Cardiac muscle cell (in vitro differentiated cells and primary cell): Measurements from ENCODE around the gene CLBA1. TPM values are rescaled to one million over a fixed set of nuclear protein-coding genes. Genes with fewer than 3 reads are reported as not detected.
"Not testable (repeated sequence)": the region's sequence is repeated elsewhere in the genome, so short reads cannot be mapped to it uniquely, and the experiment has no call there.

ENCODE experiments used
- DNase-seq, 2 donors: peaks; one replicate each; pipeline versions ENCODE4 v3.0.0 to v3.0.0-alpha.2; 2010 to 2017; ENCODE audit warnings: low read depth in 1 of 2, low spot score in 1 of 2
- H3K27ac ChIP-seq: fragments of 200-600 bp; sonication (generic); 2 replicates; pipeline ENCODE4 v1.5.1; 2016
- H3K27me3 ChIP-seq: fragments of 200-600 bp; sonication (generic); 2 replicates; pipeline ENCODE4 v1.6.0; 2016; ENCODE audit warnings: control low read depth
- H3K36me3 ChIP-seq: fragments of 200-600 bp; sonication (generic); 2 replicates; pipeline ENCODE4 v1.5.1; 2016; ENCODE audit warnings: control low read depth
- H3K4me1 ChIP-seq: fragments of 200-600 bp; sonication (generic); 2 replicates; pipeline ENCODE4 v1.8.1; 2017; ENCODE audit warnings: low read depth, mild to moderate bottlenecking, mixed run types
- H3K4me3 ChIP-seq: fragments of 200-600 bp; sonication (generic); 2 replicates; pipeline ENCODE4 v1.5.1; 2016; ENCODE audit warnings: mild to moderate bottlenecking
- H3K9me3 ChIP-seq: fragments of 200-600 bp; sonication (generic); 2 replicates; pipeline ENCODE4 v1.5.1; 2017; ENCODE audit warnings: low read depth, mild to moderate bottlenecking, control low read depth
- polyA plus RNA-seq: library from polyadenylated mRNA; unstranded; fragments of >200 nt; fragmentation: Nextera tagmentation; extraction: Ambion mirVana; gene quantifications from 2 replicates; pipeline ENCODE4 v1.2.1, GENCODE V29; 2016
- total RNA-seq: library from RNA; depleted of rRNA; stranded (reverse); fragments of >200 nt; gene quantifications from 2 replicates; pipeline ENCODE4 v1.2.3, GENCODE V29; 2016
- TF ChIP-seq, protein P1 (sequence below): IDR thresholded peaks from 2 replicates; pipeline ENCODE4 v1.5.1; 2012; ENCODE audit warnings: low read depth, mild to moderate bottlenecking, low read length

Gene CLBA1
- total and polyA plus RNA-seq, 2 experiments from 2014 or later, result 15.5 to 20.4 TPM

DNA sequence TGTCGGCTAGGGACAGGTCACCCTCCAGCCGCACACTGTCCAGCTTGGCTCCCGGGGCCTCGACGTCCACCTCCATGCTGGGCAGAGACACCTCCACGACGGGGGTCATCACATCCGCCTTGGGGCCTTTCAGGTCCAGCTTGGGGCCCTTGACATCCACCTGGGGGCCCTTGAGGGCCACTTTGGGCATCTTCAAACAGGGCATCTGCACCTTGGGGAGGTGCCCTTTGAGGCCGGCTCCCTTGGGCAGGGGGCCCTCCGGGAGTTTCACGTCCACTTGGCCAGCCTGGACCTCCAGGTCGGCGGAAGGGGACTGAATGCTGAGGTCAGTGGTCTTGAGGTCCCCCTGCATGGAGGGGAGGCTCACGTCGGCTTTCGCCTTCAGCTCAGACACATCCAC, 43.0 kb upstream of the CLBA1 start:
- DNase-seq, result no peak
- TF ChIP-seq, protein P1, sequence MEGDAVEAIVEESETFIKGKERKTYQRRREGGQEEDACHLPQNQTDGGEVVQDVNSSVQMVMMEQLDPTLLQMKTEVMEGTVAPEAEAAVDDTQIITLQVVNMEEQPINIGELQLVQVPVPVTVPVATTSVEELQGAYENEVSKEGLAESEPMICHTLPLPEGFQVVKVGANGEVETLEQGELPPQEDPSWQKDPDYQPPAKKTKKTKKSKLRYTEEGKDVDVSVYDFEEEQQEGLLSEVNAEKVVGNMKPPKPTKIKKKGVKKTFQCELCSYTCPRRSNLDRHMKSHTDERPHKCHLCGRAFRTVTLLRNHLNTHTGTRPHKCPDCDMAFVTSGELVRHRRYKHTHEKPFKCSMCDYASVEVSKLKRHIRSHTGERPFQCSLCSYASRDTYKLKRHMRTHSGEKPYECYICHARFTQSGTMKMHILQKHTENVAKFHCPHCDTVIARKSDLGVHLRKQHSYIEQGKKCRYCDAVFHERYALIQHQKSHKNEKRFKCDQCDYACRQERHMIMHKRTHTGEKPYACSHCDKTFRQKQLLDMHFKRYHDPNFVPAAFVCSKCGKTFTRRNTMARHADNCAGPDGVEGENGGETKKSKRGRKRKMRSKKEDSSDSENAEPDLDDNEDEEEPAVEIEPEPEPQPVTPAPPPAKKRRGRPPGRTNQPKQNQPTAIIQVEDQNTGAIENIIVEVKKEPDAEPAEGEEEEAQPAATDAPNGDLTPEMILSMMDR, result no peak
- Histone ChIP-seq H3K36me3 (no peaks in the 10 kb centered on the region), H3K4me3 (no peak overlapping the region), H3K27ac (no peak overlapping the region), H3K9me3 (no peaks in the 10 kb centered on the region), H3K27me3 (peaks cover 26% of the 10 kb centered on the region), H3K4me1 (no peaks in the 10 kb centered on the region)

DNA sequence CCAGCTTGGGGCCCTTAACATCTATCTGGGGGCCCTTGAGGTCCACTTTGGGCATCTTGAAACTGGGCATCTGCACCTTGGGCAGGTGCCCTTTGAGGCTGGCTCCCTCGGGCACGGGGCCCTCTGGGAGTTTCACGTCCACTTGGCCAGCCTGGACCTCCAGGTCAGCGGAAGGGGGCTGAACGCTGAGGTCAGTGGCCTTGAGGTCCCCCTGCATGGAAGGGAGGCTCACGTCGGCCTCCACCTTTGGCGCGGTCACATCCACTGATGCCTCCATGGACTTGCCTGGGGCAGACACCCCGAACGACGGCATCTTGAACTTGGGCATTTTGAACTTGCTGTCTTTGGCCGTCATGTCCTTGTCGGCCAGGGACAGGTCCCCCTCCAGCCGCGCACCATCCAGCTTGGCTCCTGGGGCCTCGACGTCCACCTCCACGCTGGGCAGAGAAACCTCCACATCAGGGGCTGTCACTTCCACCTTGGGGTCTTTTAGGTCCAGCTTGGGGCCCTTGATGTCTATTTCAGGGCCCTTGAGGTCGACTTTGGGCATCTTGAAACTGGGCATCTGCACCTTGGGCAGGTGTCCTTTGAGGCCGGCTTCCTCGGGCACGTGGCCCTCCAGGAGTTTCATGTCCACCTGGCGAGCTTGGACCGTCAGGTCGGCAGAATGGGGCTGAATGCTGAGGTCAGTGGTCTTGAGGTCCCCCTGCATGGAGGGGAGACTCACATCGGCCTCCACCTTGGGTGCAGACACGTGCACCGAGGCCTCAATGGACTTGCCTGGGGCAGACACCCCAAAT, 42.2 kb upstream of the CLBA1 start:
- H3K9me3 ChIP-seq, H3K36me3 ChIP-seq, H3K4me1 ChIP-seq, H3K27ac ChIP-seq, H3K4me3 ChIP-seq, DNase-seq: not testable (repeated sequence)
- peaks cover 18% of the 10 kb centered on the region for H3K27me3 ChIP-seq

DNA sequence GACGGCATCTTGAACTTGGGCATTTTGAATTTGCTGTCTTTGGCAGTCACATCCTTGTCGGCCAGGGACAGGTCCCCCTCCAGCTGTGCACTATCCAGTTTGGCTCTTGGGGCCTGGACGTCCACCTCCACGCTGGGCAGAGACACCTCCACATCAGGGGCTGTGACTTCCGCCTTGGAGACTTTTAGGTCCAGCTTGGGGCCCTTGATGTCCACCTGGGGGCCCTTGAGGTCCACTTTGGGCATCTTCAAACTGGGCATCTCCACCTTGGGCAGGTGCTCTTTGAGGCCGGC, 41.6 kb upstream of the CLBA1 start:
- H3K27ac ChIP-seq, H3K4me3 ChIP-seq, H3K9me3 ChIP-seq, H3K4me1 ChIP-seq, H3K36me3 ChIP-seq, DNase-seq: not testable (repeated sequence)
- H3K27me3 ChIP-seq, result peaks cover 13% of the 10 kb centered on the region

DNA sequence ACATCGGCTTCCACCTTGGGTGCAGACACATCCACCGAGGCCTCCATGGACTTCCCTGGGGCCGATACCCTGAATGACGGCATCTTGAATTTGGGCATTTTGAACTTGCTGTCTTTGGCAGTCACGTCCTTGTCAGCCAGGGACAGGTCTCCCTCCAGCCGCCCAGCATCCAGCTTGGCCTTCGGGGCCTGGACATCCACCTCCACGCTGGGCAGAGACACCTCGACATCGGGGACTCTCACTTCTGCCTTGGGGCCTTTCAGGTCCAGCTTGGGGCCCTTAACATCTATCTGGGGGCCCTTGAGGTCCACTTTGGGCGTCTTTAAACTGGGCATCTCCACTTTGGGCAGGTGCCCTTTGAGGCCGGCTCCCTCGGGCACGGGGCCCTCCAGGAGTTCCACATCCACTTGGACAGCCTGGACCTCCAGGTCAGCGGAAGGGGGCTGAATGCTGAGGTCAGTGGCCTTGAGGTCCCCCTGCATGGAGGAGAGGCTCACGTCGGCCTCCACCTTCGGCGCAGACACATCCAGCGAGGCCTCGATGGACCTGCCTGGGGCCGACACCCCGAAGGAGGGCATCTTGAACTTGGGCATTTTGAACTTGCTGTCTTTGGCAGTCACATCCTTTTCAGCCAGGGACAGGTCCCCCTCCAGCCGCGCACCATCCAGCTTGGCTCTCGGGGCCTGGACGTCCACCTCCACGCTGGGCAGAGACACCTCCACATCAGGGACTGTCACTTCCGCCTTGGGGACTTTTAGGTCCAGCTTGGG, 41.0 kb upstream of the CLBA1 start:
- not testable (repeated sequence) for H3K4me3 ChIP-seq, H3K36me3 ChIP-seq, H3K9me3 ChIP-seq, H3K4me1 ChIP-seq, H3K27ac ChIP-seq, H3K27me3 ChIP-seq, DNase-seq

DNA sequence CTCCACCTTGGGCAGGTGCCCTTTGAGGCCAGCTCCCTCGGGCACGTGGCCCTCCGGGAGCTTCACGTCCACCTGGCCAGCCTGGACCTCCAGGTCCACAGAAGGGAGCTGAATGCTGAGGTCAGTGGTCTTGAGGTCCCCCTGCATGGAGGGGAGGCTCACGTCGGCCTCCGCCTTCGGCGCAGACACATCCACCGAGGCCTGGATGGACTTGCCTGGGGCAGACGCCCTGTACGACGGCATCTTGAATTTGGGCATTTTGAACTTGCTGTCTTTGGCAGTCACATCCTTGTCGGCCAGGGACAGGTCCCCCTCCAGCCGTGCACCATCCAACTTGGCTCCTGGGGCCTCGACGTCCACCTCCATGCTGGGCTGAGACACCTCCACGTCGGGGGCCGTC, 40.3 kb upstream of the CLBA1 start:
- H3K36me3 ChIP-seq, H3K4me3 ChIP-seq, H3K9me3 ChIP-seq, H3K4me1 ChIP-seq, H3K27ac ChIP-seq, H3K27me3 ChIP-seq, DNase-seq: not testable (repeated sequence)

DNA sequence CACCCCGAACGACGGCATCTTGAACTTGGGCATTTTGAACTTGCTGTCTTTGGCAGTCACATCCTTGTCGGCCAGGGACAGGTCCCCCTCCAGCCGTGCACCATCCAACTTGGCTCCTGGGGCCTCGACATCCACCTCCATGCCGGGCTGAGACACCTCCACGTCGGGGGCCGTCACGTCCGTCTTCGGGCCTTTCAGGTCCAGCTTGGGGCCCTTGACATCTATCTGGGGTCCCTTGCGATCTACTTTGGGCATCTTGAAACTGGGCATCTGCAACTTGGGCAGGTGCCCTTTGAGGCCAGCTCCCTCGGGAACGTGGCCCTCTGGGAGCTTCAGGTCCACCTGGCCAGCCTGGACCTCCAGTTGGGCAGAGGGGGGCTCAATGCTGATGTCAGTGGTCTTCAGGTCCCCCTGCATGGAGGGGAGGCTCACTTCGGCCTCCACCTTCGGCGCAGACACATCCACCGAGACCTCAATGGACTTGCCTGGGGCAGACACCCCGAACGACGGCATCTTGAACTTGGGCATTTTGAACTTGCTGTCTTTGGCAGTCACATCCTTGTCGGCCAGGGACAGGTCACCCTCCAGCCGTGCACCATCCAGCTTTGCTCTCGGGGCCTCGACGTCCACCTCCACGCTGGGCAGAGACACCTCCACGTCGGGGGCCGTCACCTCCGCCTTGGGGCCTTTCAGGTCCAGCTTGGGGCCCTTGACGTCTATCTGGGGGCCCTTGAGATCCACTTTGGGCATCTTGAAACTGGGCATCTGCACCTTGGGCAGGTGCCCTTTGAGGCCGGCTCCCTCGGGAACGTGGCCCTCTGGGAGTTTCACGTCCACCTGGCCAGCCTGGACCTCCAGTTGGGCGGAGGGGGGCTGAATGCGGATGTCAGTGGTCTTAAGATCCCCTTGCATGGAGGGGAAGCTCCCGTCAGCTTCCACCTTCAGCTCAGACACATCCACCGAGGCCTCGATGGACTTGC, 39.3 kb upstream of the CLBA1 start:
- H3K27ac ChIP-seq, H3K4me1 ChIP-seq, H3K9me3 ChIP-seq, H3K36me3 ChIP-seq, DNase-seq, H3K27me3 ChIP-seq, H3K4me3 ChIP-seq: not testable (repeated sequence)

DNA sequence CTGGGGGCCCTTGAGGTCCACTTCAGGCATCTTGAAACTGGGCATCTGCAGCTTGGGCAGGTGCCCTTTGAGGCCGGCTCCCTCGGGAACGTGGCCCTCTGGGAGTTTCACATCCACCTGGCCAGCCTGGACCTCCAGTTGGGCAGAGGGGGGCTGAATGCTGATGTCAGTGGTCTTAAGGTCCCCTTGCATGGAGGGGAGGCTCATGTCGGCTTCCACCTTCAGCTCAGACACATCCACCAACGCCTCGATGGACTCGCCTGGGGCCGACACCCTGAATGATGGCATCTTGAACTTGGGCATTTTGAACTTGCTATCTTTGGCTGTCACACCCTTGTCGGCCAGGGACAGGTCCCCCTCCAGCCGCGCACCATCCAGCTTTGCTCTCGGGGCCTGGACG, 38.4 kb upstream of the CLBA1 start:
- not testable (repeated sequence) for H3K9me3 ChIP-seq, H3K27ac ChIP-seq, H3K4me1 ChIP-seq, H3K27me3 ChIP-seq, DNase-seq, H3K36me3 ChIP-seq, H3K4me3 ChIP-seq

DNA sequence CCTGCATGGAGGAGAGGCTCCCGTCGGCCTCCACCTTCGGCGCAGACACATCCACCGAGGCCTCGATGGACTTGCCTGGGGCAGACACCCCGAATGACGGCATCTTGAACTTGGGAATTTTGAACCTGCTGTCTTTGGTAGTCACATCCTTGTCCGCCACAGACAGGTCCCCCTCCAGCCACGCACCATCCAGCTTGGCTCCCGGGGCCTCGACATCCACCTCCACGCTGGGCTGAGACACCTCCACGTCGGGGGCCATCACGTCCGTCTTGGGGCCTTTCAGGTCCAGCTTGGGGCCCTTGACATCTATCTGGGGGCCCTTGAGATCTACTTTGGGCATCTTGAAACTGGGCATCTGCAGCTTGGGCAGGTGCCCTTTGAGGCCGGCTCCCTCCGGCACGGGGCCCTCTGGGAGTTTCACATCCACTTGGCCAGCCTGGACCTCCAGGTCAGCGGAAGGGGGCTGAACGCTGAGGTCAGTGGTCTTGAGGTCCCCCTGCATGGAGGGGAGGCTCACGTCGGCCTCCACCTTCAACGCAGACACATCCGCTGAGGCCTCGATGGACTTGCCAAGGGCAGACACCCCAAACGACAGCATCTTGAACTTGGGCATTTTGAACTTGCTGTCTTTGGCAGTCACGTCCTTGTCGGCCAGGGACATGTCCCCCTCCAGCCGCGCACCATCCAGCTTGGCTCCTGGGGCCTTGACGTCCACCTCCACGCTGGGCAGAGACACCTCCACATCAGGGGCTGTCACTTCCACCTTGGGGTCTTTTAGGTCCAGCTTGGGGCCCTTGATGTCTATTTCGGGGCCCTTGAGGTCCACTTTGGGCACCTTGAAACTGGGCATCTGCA, 37.5 kb upstream of the CLBA1 start:
- H3K36me3 ChIP-seq, H3K4me1 ChIP-seq, H3K27ac ChIP-seq, DNase-seq, H3K27me3 ChIP-seq, H3K4me3 ChIP-seq, H3K9me3 ChIP-seq: not testable (repeated sequence)
